HG03521 (cell line): ENCODE results near the gene CCDC70.
"Not testable (repeated sequence)": the region's sequence is repeated elsewhere in the genome, so short reads cannot be mapped to it uniquely, and the experiment has no call there.

Source experiments
- ATAC-seq: cut with Tn5 transposase; IDR thresholded peaks from one replicate; pipeline ENCODE4 v1.9.1; 2021; ENCODE audit warnings: mild to moderate bottlenecking, moderate library complexity; ENCODE audit not compliant: unreplicated experiment

CCDC70 gene

DNA sequence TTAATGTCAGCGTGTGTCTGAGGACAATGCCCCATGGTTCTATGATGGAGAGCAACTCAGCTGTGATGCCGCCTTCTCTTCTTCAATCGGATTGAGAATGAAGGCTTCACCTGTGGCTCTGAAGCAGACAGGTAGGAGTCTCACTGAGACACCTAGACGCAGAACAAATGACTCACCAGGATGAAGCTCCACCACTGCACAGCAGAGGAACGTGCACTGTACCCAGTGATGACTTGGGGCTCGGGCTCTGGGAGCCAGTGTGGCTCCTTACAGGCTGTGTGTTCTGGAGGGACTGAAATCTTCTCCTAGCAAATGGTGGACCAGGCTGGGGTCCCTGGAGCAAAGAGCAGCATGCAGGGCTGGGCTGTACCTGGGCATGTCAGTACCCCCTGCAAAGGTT, 44.0 kb downstream of the CCDC70 start:
- no peak for ATAC-seq

DNA sequence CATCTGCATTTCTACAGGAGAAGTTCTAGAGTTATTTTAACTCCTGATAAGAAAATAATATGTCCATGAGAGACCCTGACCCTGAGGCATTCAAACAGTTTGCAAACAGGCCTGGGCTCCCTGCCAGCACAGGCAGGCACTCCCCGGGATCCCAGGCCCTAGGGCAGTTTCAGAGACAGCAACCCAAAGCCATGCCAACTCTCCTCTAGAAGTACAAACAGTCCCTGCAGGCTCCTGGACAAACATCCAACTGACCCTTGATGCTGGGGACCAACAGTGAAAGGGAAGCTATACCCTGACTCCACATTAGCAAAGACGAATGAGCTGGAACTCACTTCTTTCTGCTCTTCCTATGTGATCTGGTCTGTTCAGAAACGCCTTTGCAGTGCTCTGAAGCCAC, 44.8 kb downstream of the CCDC70 start:
- ATAC-seq: no peak

DNA sequence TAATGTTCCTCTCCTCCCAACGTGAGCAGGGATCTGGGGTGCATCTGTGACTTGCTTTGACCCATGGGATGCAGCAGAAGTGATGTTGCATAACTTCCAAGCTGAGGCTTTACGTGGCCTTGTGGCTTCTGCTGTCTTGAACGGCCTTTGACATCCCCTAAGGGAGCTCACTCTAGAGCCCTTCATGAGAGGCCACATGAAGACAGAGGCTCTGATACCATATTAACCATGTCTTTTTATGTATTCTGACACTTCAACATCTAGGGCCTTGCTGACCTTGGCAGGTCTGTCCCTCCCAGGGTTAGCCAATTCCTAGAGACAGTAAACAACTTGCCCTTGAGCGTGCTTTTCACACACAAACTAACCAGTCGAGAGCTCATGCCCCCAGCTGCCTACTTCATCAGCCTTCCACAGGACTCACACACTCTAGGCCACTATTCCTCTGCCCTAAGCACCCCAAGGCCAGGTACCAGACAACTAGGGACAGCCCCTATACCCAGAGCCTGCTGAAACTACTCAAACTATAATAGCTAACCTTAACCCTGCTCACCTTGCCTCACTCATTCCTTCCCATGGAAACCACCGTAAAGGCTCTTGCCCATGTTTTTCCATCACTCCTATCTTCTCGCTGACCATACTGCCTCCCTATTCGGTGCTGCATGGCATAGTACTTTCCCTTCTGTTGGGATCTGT, 45.4 kb downstream of the CCDC70 start:
- no peak for ATAC-seq

DNA sequence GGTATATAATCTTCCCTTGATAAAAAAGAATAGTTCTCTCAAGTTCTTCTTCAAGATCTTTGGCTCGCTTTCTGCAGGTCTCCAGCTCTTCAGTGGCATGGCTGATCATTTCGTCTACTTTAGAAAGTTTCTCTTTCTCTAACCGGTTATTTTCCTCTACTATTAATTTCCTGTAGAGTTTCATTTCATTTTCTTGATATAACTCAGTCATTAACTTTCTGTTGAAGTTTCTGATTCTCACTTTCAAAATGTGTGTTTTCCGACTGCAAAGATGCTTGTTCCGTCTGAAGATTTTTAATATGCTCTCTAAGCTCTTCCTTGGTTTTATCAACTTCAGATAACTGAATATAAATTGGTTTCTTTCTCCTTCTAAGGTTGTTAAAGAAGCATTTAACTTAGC, 47.5 kb downstream of the CCDC70 start:
- not testable (repeated sequence) for ATAC-seq

DNA sequence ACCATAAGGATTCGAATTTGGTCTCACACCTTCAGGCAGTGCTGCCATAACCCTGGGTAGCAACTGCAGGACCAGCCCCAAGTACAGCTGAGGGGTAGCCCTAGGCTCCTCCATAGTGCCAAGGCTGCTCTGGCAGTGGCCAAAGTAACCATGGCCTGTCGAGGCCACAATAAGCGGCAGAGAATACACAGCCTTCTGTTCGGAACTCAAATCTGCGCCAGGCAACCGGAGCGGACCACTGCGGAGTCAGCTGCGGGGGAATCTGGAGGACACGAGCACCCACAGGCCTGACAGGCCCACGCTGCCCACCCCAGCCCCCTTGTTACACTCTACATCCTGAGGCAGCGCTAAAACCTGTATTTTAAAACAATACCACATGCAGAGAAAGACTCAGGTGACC, 48.7 kb downstream of the CCDC70 start:
- ATAC-seq: no peak

DNA sequence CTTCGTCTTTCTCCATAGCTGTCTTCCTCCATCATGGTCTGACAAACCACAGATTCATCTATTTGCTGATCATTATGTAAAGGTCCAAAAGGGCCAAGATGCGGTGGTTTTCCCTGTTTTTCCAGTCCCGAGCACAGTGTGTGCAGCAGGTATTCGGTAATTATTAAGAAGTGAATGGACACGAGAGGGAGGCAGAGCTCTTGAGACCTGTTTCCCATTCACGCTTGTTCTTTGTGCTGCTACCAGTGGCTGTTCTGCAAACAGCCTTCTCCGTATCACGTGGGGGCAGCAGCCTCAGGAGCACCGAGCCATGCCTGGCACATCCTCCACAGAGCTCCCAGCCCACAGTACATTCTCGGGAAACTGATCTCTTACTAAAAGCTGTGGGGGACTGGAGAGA, 50.3 kb downstream of the CCDC70 start:
- no peak for ATAC-seq

DNA sequence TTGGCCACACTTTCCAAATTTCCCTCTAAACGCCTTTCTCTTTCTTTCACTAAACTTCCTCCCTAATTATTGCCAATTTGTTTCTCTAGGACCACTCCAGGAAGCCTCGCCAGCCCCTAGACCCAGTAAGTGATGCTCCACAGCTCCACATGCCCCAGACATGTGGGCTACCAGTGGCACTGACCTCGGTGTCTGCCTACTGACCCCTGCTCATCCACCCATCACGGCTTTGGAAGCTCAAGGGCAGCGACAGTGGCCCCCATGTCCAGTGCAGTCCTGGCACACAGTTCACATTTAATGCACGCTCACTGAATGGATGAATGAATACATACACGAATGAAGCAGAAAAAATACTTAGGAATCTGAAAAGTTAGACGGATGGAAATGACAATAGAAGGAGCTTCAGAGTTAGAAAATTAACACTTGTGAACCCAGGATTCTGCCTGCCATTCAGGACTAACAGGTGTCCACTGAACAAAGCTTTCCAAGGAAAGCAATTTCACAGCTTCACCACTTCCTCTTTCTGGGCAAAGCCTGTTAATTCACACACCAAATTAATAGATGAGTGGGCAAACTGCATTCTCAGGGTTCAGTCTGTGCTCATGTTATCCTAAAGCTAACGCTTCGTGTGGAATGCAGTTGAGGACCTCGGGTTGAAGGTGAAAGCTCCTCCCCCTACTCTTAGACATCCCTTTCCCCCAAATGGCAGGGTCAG, 50.9 kb downstream of the CCDC70 start:
- ATAC-seq: no peak

DNA sequence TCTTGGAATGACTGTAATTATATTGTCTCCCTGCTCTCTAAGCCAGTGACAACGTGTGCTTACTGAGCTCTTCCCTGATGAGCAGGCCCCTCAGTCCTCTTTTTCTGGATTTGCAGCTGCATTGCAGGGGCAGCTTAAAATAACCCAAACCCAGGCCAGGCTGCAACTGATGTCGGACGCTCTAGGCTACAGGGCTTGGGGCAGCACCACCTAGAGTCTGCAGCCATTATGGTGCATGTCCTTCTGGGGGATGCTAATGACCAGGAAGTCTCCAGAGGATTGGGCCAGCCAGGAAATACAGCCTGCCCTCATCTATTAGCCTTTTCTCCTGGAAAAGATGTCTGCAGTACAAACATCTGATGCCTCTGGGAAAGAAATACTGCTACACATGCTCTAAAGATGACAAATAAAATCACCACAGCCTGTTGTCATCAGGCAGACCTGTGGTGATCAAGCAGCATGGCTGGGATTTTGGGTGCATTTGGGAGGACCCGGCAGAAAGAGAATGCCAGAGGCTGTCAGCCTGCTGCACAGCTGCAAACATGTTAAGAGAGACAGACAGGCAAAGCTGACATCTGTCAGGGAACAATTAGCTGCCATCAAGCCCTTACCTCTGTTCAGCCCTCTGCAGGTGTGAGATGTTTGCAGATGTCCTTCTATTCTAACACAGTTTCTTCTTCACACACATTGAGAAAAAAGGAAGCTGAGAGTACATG, 51.8 kb downstream of the CCDC70 start:
- ATAC-seq: no peak

DNA sequence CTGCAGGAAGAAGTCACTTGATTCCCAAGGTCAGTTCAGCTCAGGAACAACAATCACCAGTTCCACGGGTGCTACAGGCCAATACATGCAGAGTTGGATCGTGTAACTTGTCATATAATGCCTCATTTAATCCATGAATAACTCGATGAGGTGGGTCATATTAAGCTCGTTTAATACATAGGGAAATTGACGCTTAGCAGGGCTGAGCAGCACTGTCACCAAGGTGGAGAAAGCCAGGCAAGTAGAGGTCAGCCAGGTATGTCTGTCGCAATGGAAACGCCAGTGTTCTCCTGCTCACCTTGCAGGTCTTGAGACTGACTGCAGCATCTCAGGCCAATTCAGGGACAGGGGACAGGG, 52.3 kb downstream of the CCDC70 start:
- ATAC-seq: no peak
